ENCODE data around the gene PFKP.

GRCh38 chr10:3108033-3108432 lies 40.7 kb downstream of the PFKP start:
- no peak for TF ChIP-seq CTCF (conservative IDR thresholded peaks at IDR 0.05; ENCODE audit: low read length)
- no peak for TF ChIP-seq EZH2phosphoT487 (IDR thresholded peaks at IDR 0.05; ENCODE audit: borderline replicate concordance)
